Thyroid gland (tissue), 4 donors: ENCODE data around the gene HELT.

ENCODE experiments used
- CTCF ChIP-seq, 6 experiments: fragments of 200-600 bp in 3 of 6; fragments of 450-650 bp in 3 of 6; sonication (generic) in 3 of 6; IDR thresholded peaks; one replicate each; pipeline ENCODE4 v1.5.1; 2016 to 2019; ENCODE audit warnings: antibody characterized with exemption in 6 of 6, mild to moderate bottlenecking in 2 of 6, inconsistent platforms in 1 of 6, moderate library complexity in 1 of 6
- POLR2A ChIP-seq, 2 donors: fragments of 450-650 bp; IDR thresholded peaks; one replicate each; pipeline ENCODE4 v1.6.1; 2017; ENCODE audit warnings: antibody characterized with exemption in 2 of 2, mild to moderate bottlenecking in 2 of 2, moderate library complexity in 1 of 2

- TF ChIP-seq POLR2A (IDR thresholded peaks at IDR 0.05) (no peak), CTCF (IDR thresholded peaks at IDR 0.05) (no peak)
Measured at GRCh38 chr4:185019456-185020292, 1.4 kb downstream of the HELT start.
